NK-92 (cell line): ENCODE data around the gene ZNF212.
"Not testable (repeated sequence)": the region's sequence is repeated elsewhere in the genome, so short reads cannot be mapped to it uniquely, and the experiment has no call there.

Experiments used
- DNase-seq: peaks from one replicate; lab custom pipeline; 2025; ENCODE audit not compliant: unreplicated experiment; lab: John Stamatoyannopoulos, UW

ZNF212 gene

GRCh38 chr7:149218469-149219420 is 20.7 kb upstream of the ZNF212 start:
- DNase-seq: no peak

- DNase-seq: no peak
These were observed 18.9 kb upstream of the ZNF212 start for GRCh38 chr7:149220534-149220933.

GRCh38 chr7:149223176-149223575 is 16.3 kb upstream of the ZNF212 start:
- no peak for DNase-seq

GRCh38 chr7:149223761-149224160 is 15.7 kb upstream of the ZNF212 start:
- no peak for DNase-seq

- DNase-seq: no peak
These were observed 15.1 kb upstream of the ZNF212 start for GRCh38 chr7:149224352-149224751.

- no peak for DNase-seq
These were observed 14.3 kb upstream of the ZNF212 start for GRCh38 chr7:149225106-149225505.

GRCh38 chr7:149225656-149226055 is 13.8 kb upstream of the ZNF212 start:
- DNase-seq: no peak

- not testable (repeated sequence) for DNase-seq
These were observed 13.1 kb upstream of the ZNF212 start for GRCh38 chr7:149226366-149226765.

GRCh38 chr7:149226840-149227494 is 12.5 kb upstream of the ZNF212 start:
- DNase-seq: no peak

- DNase-seq: no peak
These were observed 10.5 kb upstream of the ZNF212 start for GRCh38 chr7:149228831-149229471.

- DNase-seq: no peak
These were observed 9.9 kb upstream of the ZNF212 start for GRCh38 chr7:149229526-149229925.

- DNase-seq: no peak
These were observed 7.1 kb upstream of the ZNF212 start for GRCh38 chr7:149232362-149232761.

GRCh38 chr7:149233655-149234204 is 5.7 kb upstream of the ZNF212 start:
- not testable (repeated sequence) for DNase-seq

- DNase-seq: no peak
These were observed 1.9 kb upstream of the ZNF212 start for GRCh38 chr7:149237502-149237901.

GRCh38 chr7:149238051-149238450 is 1.4 kb upstream of the ZNF212 start:
- no peak for DNase-seq

GRCh38 chr7:149240637-149241036 is 1.2 kb downstream of the ZNF212 start:
- DNase-seq: no peak

- no peak for DNase-seq
These were observed 2.2 kb downstream of the ZNF212 start for GRCh38 chr7:149241696-149242095.

GRCh38 chr7:149245244-149245643 is 5.8 kb downstream of the ZNF212 start:
- DNase-seq: no peak

GRCh38 chr7:149245744-149246143 is 6.3 kb downstream of the ZNF212 start:
- no peak for DNase-seq

GRCh38 chr7:149248777-149249176 is 9.3 kb downstream of the ZNF212 start:
- no peak for DNase-seq

GRCh38 chr7:149250151-149250550 is 10.7 kb downstream of the ZNF212 start:
- DNase-seq: not testable (repeated sequence)
